Body of pancreas (tissue), 4 donors: ENCODE measurements around the gene APMAP.

Experiments used
- CTCF ChIP-seq, 7 experiments: fragments of 450-650 bp in 4 of 7; fragments of 200-600 bp in 3 of 7; sonication (generic) in 3 of 7; IDR thresholded peaks; one replicate each; pipeline ENCODE4 v1.5.1; 2016 to 2019; ENCODE audit warnings: antibody characterized with exemption in 7 of 7
- POLR2A ChIP-seq, 3 donors: fragments of 450-650 bp; IDR thresholded peaks; one replicate each; pipeline ENCODE4 v1.6.1; 2016; ENCODE audit warnings: antibody characterized with exemption in 3 of 3, mild to moderate bottlenecking in 2 of 3

GRCh38 chr20:24934101-24934661, 58.4 kb downstream of the APMAP start:
- TF ChIP-seq CTCF (IDR thresholded peaks at IDR 0.05) = no peak
- no peak for TF ChIP-seq POLR2A (IDR thresholded peaks at IDR 0.05)
